OCI-M2 (cell line): Measurements from ENCODE around the gene FSTL4.
"Not testable (repeated sequence)": the region's sequence is repeated elsewhere in the genome, so short reads cannot be mapped to it uniquely, and the experiment has no call there.

Experiments
- DNase-seq: peaks from one replicate; lab custom pipeline; 2025; ENCODE audit not compliant: unreplicated experiment; lab: John Stamatoyannopoulos, UW

FSTL4 gene

GRCh38 chr5:133205204-133205603, 407.1 kb downstream of the FSTL4 start:
- no peak for DNase-seq

GRCh38 chr5:133203317-133204305, 408.7 kb downstream of the FSTL4 start:
- no peak for DNase-seq

- DNase-seq = no peak
Observed at GRCh38 chr5:133202066-133202665, 410.2 kb downstream of the FSTL4 start.

- no peak for DNase-seq
Observed at GRCh38 chr5:133201310-133201709, 411.0 kb downstream of the FSTL4 start.

- no peak for DNase-seq
Observed at GRCh38 chr5:133200256-133200655, 412.1 kb downstream of the FSTL4 start.

- no peak for DNase-seq
Observed at GRCh38 chr5:133199417-133200178, 412.7 kb downstream of the FSTL4 start.

- no peak for DNase-seq
Observed at GRCh38 chr5:133198511-133198910, 413.8 kb downstream of the FSTL4 start.

GRCh38 chr5:133196441-133197085, 415.8 kb downstream of the FSTL4 start:
- no peak for DNase-seq

GRCh38 chr5:133195250-133195649, 417.1 kb downstream of the FSTL4 start:
- no peak for DNase-seq

GRCh38 chr5:133193794-133194193, 418.5 kb downstream of the FSTL4 start:
- no peak for DNase-seq

GRCh38 chr5:133192716-133193115, 419.6 kb downstream of the FSTL4 start:
- no peak for DNase-seq

GRCh38 chr5:133189881-133190280, 422.5 kb downstream of the FSTL4 start:
- no peak for DNase-seq

- no peak for DNase-seq
Observed at GRCh38 chr5:133179405-133179804, 432.9 kb downstream of the FSTL4 start.

GRCh38 chr5:133170756-133171387, 441.5 kb downstream of the FSTL4 start:
- DNase-seq = not testable (repeated sequence)

- DNase-seq = no peak
Observed at GRCh38 chr5:133164759-133165158, 447.6 kb downstream of the FSTL4 start.

GRCh38 chr5:133163839-133164238, 448.5 kb downstream of the FSTL4 start:
- DNase-seq = no peak

GRCh38 chr5:133159543-133159942, 452.8 kb downstream of the FSTL4 start:
- no peak for DNase-seq

- DNase-seq = no peak
Observed at GRCh38 chr5:133155326-133155969, 456.9 kb downstream of the FSTL4 start.

GRCh38 chr5:133154274-133155075, 457.9 kb downstream of the FSTL4 start:
- no peak for DNase-seq
